Bronchial epithelial cell (primary cell): ENCODE measurements around the gene BMX. TPM values are rescaled to one million over a fixed set of nuclear protein-coding genes. Genes with fewer than 3 reads are reported as not detected.
A peak's percentile ranks its signal among the peaks of the same experiment; 100 is the strongest.

Experiments used
- DNase-seq: peaks from one replicate; pipeline ENCODE4 v3.0.0-alpha.2; 2010; ENCODE audit warnings: low read depth
- FAIRE-seq: peaks from 2 replicates; lab custom pipeline; 2011; peaks lifted over from hg19 to GRCh38; lab: Jason Lieb, UNC
- H3K27me3 ChIP-seq: 2 replicates; pipeline ENCODE4 v1.5.1; 2011; ENCODE audit warnings: low read length; ENCODE audit not compliant: control insufficient read depth, insufficient read depth
- H3K36me3 ChIP-seq: 2 replicates; pipeline ENCODE4 v1.5.1; 2011; ENCODE audit warnings: low read length; ENCODE audit not compliant: control insufficient read depth, insufficient read depth
- H3K4me3 ChIP-seq: 2 replicates; pipeline ENCODE4 v1.5.1; 2011; ENCODE audit warnings: mild to moderate bottlenecking, low read depth, low read length, control low read depth
- CTCF ChIP-seq: IDR thresholded peaks from 2 replicates; pipeline ENCODE4 v1.5.1; 2011; ENCODE audit warnings: mild to moderate bottlenecking, moderate library complexity, low read length, control low read depth, inconsistent platforms; ENCODE audit not compliant: insufficient read depth, severe bottlenecking
- total RNA-seq: library from RNA; depleted of rRNA; stranded (reverse); fragments of >200 nt; gene quantifications from 2 replicates; pipeline ENCODE4 v1.2.1, GENCODE V29; 2014

Gene BMX
- total RNA-seq, 1 donor from 2014 or later: not detected

- FAIRE-seq: no peak
Observed at GRCh38 chrX:15469613-15470012, 31.0 kb upstream of the BMX start.

GRCh38 chrX:15471028-15471427 is 29.6 kb upstream of the BMX start:
- peaks cover 2% of the 10 kb centered on the region for H3K36me3 ChIP-seq
- DNase-seq (peak; percentile 56), FAIRE-seq (peak; percentile 72)
- no peaks in the 10 kb centered on the region for H3K27me3 ChIP-seq
- no peak overlapping the region for H3K4me3 ChIP-seq
- peak; percentile 76 for TF ChIP-seq CTCF

More at GRCh38 chrX:15469613-15470012, 31.0 kb upstream of the BMX start:
- TF ChIP-seq CTCF: no peak
- peaks cover 2% of the 10 kb centered on the region for H3K36me3 ChIP-seq
- H3K4me3 ChIP-seq: no peak overlapping the region
- no peak for DNase-seq
- no peaks in the 10 kb centered on the region for H3K27me3 ChIP-seq

GRCh38 chrX:15472531-15472930 is 28.1 kb upstream of the BMX start:
- Histone ChIP-seq H3K4me3 (no peak overlapping the region), H3K36me3 (no peaks in the 10 kb centered on the region), H3K27me3 (no peaks in the 10 kb centered on the region)
- FAIRE-seq (no peak), DNase-seq (no peak)
- no peak for TF ChIP-seq CTCF

GRCh38 chrX:15474028-15474427 is 26.6 kb upstream of the BMX start:
- FAIRE-seq: no peak
- no peaks in the 10 kb centered on the region for H3K27me3 ChIP-seq
- TF ChIP-seq CTCF: no peak
- no peak overlapping the region for H3K4me3 ChIP-seq
- peak; percentile 61 for DNase-seq
- H3K36me3 ChIP-seq: peaks cover 4% of the 10 kb centered on the region

GRCh38 chrX:15475021-15475420 is 25.6 kb upstream of the BMX start:
- Histone ChIP-seq H3K36me3 (peaks cover 4% of the 10 kb centered on the region), H3K27me3 (no peaks in the 10 kb centered on the region), H3K4me3 (no peak overlapping the region)
- no peak for TF ChIP-seq CTCF
- DNase-seq: peak; percentile 93
- peak; percentile 81 for FAIRE-seq

GRCh38 chrX:15475486-15475885 is 25.1 kb upstream of the BMX start:
- Histone ChIP-seq H3K27me3 (no peaks in the 10 kb centered on the region), H3K4me3 (no peak overlapping the region), H3K36me3 (peaks cover 4% of the 10 kb centered on the region)
- FAIRE-seq: no peak
- no peak for TF ChIP-seq CTCF
- DNase-seq: no peak
